Stimulated activated CD4-positive, alpha-beta T cell treated with anti-CD3 and anti-CD28 coated beads, Interleukin-12 subunit alpha, Interleukin-12 subunit beta, amount 100 ng/mL, for 24 hours (primary cell): ENCODE data around the gene SEMA3F.

Experiments used
- DNase-seq, 2 experiments: peaks; one replicate each; pipeline ENCODE4 v3.0.0-alpha.2; 2020; ENCODE audit warnings: low read depth in 2 of 2

SEMA3F gene

DNA sequence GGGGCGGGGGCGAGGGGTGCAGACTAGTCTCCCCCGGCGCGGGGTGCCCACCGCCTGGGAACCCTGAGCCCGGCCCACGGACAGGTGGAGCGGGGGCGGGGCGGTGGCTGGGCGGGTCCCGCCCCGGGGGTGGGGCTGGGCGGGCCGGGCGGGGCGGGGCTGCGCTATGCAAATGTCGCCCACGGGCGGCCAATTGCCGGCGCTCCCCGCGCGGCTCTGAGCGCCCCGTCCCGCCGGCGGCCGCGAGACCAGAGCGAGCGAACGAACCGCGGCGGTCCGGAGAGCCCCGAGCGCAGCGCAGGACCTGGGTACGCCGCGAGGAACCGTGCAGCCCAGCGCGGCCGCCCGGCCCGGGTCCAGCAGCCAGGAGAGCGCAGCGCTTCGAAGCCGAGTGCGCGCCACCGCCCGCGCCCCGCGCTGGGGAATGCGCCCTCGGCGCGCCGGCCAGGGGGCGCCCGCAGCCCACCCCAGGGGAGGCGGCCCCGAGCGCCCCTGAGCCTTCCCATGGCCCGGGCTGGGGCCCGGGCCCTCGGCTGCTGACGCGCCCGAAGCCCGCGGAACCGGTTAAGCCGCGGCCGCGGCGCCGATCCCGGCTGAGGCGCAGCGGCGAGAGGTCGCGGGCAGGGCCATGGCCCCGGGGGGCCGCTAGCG is at the start of gene SEMA3F:
Gene SEMA3F (plus strand): TSS at position 485 of the 651 bp plus-strand sequence. CDS start 4,299 bp downstream, outside the sequence.
- DNase-seq: peak; percentile 21 to 35

DNA sequence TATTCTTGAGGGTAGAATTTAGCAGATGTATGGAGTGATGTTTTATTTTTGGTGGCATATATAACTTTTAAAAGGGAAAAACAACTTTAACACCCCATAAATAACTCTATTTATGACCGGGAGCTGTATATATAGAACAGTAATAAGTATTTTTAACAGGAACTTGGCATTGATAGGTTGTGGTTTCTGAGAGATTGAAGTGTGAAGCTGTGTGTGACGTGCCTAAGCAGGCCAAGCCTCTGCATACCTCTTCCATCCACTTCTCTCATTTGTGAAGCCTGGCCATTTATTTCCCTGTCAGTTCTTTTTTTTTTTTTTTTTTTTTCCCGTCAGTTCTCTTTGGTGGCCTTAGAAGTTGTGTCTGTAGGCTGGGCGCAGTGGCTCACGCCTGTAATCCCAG is 43.4 kb upstream of the SEMA3F start:
- no peak for DNase-seq

DNA sequence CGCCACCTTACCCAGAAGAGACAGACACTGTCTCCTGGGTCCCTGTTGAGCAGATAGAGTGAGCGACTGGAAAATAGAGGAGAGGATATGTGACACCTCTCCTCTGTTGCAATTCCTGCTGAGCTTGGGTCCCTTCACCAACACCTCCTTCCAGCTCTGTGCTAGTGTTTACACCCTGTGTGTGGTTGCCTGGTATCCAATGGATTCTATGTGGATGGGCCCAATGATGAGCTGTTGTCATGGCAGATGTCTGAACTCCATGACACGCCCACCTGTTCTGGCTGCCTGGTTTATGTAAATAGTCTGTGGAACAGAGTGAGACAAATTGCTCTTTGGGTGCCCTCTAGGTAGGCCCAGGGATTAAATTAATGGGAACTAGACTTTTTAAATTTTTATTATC is 42.7 kb upstream of the SEMA3F start:
- no peak for DNase-seq

DNA sequence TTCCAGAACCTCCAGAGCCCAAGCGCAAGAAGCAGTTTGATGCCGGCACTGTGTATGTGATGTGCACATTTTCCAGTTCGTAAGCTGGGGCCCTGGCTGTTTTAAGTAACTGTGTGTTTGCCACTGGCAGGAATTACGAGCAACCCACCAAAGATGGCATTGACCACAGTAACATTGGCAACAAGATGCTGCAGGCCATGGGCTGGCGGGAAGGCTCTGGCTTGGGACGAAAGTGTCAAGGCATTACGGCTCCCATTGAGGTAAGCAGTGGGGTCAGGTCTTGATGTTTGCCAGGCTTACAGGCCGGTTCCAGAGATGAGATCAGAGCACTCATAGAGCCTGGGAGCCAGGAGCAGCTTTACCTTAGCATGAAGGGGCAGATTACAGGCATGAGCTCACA is 38.0 kb upstream of the SEMA3F start:
- DNase-seq: no peak

DNA sequence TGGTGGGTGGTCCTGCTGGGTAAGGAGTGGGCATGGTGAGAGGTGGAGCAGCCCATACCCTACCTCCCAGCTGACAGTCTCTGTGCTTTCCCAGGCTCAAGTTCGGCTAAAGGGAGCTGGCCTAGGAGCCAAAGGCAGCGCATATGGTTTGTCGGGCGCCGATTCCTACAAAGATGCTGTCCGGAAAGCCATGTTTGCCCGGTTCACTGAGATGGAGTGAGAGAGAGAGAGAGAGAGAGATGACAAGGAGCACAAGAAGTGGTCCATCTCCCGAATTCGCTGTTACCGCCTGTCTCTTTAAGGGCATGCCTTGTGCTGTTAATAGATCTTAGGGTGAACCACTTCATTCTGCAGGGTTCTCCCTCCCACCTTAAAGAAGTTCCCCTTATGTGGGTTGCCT is 36.9 kb upstream of the SEMA3F start:
- no peak for DNase-seq

DNA sequence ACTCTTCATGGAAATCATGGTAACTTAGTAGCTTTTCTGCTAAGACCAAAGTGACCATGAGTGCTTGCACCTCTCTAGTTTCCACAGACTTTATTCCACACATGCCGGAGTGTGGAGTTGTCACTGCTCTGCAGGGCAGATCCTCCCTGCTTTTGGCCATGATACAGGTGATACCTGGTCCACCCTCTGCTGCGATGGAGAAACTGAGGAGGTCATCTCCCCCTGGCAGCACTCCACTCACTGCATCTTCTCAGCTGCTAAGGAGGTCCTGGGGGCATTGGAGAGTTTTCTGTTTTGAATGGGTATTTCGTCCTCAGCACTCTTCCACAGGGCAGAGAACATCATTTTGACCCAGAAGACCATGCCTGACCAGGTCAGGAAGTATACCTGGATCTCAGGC is 35.3 kb upstream of the SEMA3F start:
- no peak for DNase-seq

DNA sequence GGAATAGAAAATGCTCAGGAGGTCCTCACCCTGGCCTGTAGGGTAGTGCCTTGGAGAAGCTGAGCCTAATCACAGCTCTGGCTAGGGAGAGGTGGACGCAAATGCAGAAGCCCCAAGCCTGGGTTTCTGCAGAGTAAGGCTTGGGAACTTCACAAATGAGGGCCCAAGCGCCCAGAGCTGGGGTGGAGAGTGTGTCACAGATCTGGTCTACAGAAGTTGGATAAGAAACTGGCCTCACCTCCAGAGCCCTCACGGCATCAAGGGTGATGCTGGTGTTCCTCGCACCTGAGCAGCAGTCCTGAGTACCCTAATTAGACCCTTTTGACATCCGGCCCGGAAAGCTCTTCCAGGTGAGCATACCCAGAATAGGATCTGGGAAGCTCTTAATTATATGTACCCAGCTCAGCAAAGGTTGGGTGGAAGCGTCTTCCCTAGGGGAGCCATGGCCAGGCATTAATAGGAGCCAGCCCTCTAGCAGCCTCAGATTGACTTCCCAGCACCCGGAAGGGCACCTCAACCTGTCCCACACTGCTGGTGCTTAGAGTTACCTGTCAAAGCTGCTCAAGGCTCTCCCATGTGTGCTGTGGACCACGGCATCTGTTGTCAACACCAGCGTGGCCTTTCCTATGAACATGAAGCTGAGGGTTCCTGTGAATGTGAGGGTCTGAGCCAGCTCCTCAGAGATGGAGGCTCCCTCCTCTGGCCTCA is 34.6 kb upstream of the SEMA3F start:
- DNase-seq: no peak

DNA sequence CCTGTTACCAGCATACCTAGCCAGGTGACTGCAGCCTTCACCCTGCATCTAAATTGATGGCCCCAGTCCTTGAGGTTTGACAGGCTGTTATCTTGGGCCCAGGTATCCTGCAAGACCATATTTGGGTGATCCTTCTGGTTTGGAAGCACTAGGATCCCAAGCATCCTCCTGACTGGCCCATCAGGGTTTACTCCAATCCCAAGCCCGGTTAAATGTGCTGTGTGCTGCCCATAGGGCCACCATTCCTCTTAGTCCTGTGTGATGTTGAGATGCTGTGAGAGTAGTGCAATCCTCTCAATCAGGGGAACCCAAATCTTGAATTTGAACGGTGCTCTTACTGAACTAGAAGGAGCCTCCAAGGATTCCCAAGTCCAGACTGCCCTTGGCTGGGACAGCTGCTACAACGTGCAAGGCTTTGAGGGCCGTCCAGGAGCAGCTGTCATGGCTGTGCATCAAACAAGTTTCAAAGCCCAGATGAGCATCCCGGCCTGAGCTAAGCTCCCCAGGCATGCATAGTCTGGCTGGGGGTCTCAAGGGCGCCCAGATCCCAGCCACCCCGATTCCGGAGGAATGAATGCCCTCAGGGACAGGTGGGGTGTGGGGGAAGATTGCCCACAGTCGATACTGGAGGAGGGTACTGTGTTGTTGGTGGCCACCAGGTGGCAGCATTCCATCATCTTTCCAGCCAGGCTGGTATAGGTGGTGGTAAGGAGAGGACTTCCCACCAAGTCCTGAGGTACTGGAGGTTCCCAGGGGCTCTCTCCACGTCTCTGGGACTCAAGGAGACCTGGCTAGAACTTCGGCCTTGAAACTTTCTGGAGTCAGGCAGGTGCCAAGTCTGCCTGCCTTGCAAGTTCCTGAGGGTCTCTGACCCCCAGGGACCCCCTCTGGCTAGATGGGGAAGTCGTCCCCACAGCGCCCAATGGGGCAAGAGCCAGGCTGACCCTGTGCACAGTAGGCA is 33.8 kb upstream of the SEMA3F start:
- DNase-seq: peak; percentile 33 to 66

DNA sequence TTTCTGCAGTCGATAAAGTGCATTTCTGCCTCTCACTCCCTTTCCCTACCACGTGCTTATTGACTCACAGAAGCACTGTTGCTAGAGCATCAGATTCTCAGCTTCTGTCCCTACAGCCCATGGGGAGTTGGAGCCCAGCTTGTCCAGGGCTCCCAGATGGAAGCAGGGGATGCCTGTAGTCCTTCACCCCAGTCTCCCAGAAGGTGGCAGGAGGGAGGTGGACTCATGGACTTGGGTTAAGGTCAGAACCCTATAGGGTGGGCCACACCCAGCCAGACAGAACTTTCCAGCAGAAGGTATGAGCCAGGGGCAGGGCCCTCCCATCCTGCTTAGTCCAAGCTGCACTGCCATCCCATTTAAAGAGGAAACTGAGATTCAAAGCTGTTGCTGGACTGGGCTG is 33.1 kb upstream of the SEMA3F start:
- no peak for DNase-seq

DNA sequence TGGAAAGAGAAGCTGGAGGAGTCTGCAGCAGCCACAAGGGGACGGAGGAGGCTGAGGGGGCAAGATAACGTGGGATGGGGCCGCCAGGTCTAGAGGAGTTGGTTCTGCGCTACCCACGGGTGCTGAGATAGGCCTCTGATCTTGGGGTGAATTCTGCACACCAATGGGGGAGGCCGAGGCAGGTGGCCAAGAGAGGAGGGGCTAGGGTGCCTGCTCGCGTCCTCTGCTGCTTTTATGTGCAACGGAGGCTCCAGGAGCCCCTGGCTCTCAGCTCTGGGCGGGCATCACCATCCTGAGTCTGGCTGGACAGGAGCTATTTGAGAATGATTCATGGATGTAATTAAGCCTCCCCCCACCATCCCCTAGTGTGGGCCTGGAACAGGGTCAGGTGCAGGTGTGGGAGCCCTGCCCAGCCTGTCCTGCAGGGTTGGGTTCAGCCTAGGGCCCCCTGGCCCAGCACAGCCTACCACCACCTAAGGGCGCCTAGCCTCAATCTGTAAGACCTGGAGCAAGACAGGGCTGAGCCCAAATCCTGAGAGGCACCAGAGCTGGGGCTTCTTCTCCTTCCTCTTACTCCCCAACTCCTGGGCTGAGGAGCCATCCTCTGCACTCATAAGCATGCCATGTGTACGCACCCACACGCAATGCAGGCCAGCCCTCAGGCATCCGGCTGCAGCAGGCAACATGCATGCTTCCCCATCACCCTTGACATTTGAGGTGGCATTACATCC is 32.3 kb upstream of the SEMA3F start:
- DNase-seq: no peak

DNA sequence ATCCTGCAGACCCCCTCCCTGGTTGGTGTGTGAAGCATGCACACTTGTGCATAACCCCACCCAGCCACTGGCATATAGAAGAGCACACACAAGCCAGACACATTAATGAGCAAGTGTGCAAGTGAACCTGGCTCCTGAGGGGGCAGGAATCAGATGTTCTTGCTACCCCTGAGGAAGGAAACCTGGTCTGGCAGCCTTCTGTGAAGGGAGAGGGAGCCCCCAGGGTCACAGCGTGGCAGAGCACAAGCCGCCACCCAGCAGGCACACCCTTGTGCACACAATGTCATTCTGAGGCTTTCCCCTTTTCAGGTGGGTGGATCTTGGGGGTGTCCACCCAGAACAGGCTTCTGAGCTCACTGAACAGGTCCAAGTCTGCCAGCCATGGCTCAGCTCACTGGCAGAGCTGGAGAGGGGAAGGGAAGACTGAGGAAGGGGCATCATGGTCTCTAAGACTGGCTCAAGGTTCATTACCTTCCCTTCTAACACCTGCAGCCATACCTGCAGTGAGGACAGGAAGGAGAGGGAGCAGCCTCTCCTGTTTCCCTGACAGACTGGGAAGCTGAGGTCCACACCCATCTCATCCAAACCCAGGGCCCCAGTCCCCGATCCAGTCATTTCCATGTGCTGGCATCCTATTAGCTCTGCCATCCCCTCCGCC is 31.6 kb upstream of the SEMA3F start:
- DNase-seq: no peak

DNA sequence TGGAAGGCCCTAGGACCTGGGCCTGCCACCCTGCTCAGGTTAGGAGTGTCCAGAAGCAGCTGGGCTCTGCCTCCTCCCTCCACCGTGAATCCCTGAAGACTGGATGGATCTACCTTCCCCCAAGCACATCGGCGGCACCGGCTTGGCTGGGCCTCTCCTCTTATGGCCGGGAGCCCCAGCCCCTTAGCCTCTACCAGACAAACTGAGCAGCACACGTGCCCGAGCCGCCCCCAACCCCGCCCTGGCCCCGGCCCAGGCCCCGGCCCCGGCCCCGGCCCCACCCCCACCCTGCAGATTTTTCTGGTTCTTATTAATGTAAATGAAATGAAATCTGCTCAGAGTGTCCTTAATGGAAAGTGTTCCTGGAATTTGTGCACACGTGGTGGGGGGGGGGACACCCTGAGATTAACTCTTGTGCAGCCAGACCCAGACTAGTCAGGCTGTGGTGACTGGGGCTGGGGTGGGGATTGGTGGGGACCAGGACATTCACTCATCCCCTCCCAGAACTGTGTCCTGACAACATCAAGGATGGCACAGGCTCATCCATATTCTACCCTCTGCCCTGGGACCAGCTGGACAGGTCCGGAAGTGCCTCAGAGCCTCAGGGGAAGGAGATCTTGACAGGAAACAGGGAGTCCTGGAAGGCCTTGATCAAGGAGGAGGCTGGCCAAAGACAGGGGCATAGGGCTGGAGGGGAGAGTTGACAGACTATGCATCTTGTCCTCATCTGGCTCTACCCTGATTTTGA is 30.9 kb upstream of the SEMA3F start:
- no peak for DNase-seq

DNA sequence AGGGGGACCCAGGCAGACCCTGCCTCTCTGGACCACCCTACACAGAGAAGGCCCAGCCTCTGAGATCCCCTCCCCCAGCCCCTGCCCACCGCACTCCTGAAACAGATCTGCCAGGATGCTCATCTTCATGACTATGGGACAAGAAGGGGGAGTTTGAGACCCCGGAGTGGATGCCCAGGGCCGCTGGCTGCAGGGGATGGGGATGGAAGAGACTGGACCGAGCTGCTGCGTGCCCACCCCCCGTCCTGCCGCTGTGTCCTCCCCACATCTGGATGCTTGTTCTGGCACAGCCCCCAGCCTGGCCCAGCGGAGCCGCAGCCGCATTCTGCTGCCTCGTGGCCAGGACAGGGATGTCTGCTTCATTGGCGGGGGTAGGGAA is 30.3 kb upstream of the SEMA3F start:
- no peak for DNase-seq

DNA sequence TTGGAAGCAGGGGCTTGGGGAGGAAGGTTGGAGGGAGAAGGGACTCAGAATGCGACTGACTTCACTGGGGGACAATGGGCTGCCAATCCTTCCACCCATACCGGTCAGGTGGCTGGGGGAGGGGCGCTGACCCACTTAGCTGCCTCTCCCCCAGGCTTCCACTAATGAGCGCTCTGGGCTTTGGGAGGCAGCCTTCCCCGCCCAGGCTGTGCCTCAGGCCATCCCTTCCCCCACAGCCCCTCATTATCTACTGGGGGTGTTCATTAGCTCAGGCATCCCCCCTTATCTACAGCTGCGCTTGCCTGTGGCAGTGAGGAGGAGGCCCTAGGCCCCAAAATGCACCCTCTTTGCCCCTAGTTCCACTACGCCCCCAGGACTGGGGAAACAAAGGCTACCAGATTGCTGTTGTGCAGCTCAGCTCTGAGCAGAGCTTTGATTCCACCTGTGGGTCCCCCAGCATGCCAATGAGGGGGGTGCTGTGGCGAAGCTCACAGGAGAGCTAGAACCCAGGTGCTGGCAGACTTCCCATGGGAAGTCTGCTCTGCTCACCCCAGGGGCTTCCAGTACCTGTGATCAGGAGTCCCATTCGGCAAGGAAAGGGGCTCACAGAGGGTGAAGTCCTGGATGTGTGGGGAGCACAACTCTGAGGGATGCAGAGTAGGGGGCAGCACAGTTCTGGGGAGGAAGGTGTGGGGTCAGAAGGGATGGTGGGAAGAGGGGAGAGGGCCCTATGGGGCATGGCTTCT is 29.4 kb upstream of the SEMA3F start:
- no peak for DNase-seq

DNA sequence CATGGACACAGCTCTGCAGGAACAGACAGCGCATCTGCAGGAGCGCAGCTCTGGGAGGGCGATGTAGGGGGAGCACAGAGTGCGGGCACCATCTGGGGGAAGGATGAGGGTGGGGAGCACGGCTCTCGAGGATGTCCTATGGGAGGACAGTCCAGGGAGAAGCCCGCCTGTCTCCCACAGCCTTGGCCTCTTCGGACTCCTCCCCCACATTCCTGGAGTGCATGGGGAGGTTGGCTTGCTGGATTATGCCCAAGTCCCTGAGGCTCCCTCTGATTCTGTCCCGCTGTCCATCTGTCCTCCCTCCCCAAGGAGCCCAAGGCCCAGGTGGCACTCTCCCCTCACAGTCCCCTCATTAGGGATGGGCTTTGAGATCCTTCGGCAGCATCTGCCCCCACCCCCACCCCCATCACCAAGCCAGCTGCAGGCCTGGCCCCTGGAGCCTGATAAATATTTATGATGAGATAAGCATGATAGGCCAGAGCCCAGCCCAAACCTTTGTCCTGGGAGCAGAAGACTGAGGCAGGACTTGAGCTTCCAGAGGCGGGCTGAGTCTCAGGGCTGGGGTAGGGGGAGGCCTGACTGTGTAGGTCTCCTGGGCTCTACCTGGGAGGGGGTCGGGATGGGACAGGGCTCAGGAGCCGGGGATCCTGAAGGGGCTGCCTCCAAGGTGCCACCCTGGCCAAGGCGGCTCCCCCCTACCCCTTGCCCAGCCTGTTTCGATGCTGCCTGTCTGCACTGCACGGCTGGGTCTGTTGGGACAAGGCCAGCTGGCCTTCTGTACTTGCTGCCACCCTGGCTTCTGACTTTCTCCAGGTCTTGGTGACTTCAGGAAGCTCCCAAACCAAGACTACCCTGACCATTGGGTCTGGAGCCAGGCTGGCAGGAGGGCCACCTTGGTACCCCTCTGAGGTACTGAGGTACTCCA is 28.6 kb upstream of the SEMA3F start:
- no peak for DNase-seq

DNA sequence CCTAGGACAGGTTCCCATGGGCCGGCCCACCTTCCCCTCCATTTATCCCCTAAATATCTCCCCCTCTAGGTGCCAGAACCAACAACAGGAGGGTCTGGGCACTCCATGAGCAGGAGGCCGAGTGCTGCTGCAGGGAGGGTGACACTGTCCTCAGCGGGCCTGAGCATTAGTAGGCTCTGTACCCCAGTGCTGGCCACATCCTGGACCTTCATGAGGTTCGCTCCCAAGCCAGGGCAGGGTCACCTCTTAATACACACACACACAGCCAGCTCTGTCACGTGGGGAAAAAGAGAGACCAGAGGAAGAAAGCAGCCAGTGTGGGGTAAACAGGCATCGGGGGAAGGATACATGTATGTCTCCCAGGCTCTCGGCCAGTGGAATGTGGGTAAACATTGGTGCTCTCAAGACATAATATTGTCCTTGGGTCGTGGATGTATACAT is 27.9 kb upstream of the SEMA3F start:
- no peak for DNase-seq

DNA sequence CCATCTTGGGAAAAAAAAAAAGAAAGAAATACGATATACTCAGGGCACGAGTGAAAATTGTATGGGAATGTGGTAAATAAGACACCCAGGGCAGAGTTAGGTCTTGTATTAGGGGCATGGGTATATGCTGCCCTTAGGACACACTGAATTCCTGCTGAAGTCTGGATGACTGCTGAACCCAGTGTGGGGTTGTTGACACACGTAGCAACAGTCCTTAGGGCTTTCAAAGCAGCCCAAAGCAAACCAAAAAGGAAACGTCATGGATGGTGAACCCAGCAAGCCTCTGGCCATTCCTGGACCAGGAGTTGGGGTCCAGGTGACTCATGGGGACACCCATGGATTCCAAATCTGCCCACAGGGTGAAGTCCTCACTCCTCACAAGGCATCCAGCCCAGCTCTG is 27.1 kb upstream of the SEMA3F start:
- no peak for DNase-seq

DNA sequence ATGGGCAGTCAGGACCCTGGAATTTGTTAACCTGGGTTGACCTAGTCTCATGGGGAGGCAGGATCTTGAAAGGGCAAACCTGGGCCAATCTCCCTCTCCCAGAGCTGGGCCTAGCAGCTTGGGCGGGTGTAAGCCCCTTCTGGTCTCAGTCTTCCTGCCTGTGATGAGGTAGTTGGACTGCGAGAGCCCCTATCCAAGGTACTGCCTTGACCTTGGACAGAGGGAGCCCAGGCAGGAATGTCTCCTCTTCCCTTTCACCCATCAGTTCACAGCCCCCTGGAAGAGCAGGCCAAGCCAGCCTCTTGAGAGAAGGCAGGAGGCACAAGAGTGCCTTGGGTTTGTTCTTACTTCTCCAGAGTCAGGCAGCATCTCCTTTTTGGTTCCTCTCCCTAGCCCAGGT is 24.7 kb upstream of the SEMA3F start:
- DNase-seq: no peak
